ENCODE measurements around the gene PRR14.
"Not testable (repeated sequence)": the region's sequence is repeated elsewhere in the genome, so short reads cannot be mapped to it uniquely, and the experiment has no call there.

The PRR14 gene

GRCh38 chr16:30633526-30633925 is 17.2 kb upstream of the PRR14 start:
- no peak for DNase-seq

GRCh38 chr16:30636599-30636998 is 14.2 kb upstream of the PRR14 start:
- no peak for DNase-seq

GRCh38 chr16:30637139-30637538 is 13.6 kb upstream of the PRR14 start:
- DNase-seq: not testable (repeated sequence)

- DNase-seq: no peak
These were observed 12.8 kb upstream of the PRR14 start for GRCh38 chr16:30637944-30638343.

GRCh38 chr16:30641378-30641982 is 9.3 kb upstream of the PRR14 start:
- no peak for DNase-seq

- DNase-seq: no peak
These were observed 6.4 kb upstream of the PRR14 start for GRCh38 chr16:30644334-30644830.

GRCh38 chr16:30645727-30646126 is 5.0 kb upstream of the PRR14 start:
- no peak for DNase-seq

- no peak for DNase-seq
These were observed 3.5 kb upstream of the PRR14 start for GRCh38 chr16:30647274-30647571.

GRCh38 chr16:30649725-30650368 is 913 bp upstream of the PRR14 start:
- DNase-seq: no peak

GRCh38 chr16:30651124-30652004 is 604 bp downstream of the PRR14 start:
- peak; percentile 68 for DNase-seq

GRCh38 chr16:30652005-30652296 is 1.2 kb downstream of the PRR14 start:
- DNase-seq: no peak

GRCh38 chr16:30652718-30653117 is 2.0 kb downstream of the PRR14 start:
- DNase-seq: no peak

GRCh38 chr16:30654856-30655255 is 4.1 kb downstream of the PRR14 start:
- DNase-seq: no peak

GRCh38 chr16:30655815-30656347 is 5.1 kb downstream of the PRR14 start:
- no peak for DNase-seq

GRCh38 chr16:30656388-30656787 is 5.6 kb downstream of the PRR14 start:
- no peak for DNase-seq

- no peak for DNase-seq
These were observed 6.5 kb downstream of the PRR14 start for GRCh38 chr16:30656974-30657865.

GRCh38 chr16:30657866-30658730 is 7.3 kb downstream of the PRR14 start, which contains the start of gene FBRS:
TSS of gene FBRS (plus strand) at chr16:30658431. CDS start at chr16:30659519, 1,088 bp downstream.
- DNase-seq: peak; percentile 100

- no peak for DNase-seq
These were observed 8.2 kb downstream of the PRR14 start for GRCh38 chr16:30658731-30659506.

- peak; percentile 30 for DNase-seq
These were observed 9.0 kb downstream of the PRR14 start for GRCh38 chr16:30659507-30660423.
